Neural progenitor cell (in vitro differentiated cells): ENCODE results near the gene SPATA13.

Experiments
- CTCF ChIP-seq: fragments of 200-600 bp; sonication (generic); IDR thresholded peaks from 2 replicates; pipeline ENCODE4 v1.5.1; 2017; ENCODE audit warnings: antibody characterized with exemption, mild to moderate bottlenecking
- EZH2 ChIP-seq: fragments of 200-600 bp; sonication (generic); IDR thresholded peaks from 2 replicates; pipeline ENCODE4 v1.6.1; 2017; ENCODE audit warnings: antibody characterized with exemption, mild to moderate bottlenecking, moderate library complexity

- TF ChIP-seq CTCF = no peak
- TF ChIP-seq EZH2 = no peak
Measured at GRCh38 chr13:24263632-24264031, 103.1 kb downstream of the SPATA13 start.
